Activated CD8-positive, alpha-beta memory T cell treated with anti-CD3 and anti-CD28 coated beads for 48 hours (primary cell): Measurements from ENCODE around the gene CPM.

Experiments used
- DNase-seq, 3 experiments: peaks; one replicate each; pipeline ENCODE4 v3.0.0-alpha.2; 2020; ENCODE audit warnings: low read depth in 2 of 3, low spot score in 2 of 3

CPM gene

DNA sequence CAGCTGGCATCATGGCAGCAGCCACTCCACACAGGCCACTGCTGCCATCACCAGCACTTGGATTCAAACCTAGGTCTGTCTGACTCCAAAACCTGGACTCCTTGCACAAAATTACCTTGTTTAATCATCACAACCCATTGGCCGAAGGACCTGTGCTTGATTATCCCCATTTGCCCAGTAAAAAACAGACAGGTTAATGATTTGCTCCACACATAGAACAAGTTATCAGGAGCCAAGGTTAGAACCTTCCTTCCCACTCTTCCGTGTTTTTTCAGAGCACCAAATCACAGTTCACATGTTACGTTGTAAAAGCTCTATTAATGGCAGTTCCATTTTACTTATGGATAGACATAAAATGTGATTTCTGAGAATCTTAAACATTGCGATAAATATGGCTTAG is 23.5 kb upstream of the CPM start:
- DNase-seq, result no peak

DNA sequence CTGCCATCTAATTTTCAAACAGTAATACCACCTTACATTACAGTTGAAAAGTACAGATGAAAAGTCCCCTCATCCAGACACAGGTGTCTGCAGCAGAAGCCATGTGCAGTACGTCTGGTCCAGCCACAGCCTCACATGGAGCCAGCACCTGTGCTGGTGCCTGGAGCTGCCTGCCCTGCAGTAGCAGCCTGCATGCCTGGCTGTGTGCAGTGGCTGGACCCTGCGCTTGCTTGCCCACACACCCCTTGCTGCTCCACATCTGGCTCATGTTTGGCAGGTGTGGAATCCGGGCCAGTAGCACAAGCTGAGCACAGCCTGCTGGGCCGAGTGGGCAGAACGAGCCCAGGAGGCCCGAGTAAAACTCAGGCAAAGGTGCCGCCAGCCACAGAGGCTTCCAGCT is 21.8 kb upstream of the CPM start:
- no peak for DNase-seq

DNA sequence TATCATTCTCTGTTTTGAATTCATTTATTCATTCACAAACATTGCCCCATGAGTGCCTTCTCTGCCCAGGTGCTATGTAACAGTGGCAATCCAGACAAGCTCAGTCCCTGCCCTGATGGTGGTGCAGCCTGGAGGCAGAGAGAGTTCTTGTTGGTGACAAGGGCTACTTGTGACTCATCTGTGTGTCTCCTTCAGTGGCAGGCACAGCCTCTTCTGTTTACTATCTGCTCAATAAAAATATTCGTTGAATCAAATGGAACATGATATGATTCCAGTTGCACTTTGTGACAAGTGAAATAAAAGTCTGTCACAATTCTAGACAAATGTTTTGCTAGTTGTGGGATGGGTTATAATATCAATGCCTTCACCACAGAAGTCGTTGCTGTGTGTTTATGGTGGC is 20.6 kb upstream of the CPM start:
- no peak for DNase-seq

- DNase-seq, result no peak
Observed at GRCh38 chr12:68951652-68952051, 18.7 kb upstream of the CPM start.

GRCh38 chr12:68950511-68950910 is 17.5 kb upstream of the CPM start:
- DNase-seq, result no peak

DNA sequence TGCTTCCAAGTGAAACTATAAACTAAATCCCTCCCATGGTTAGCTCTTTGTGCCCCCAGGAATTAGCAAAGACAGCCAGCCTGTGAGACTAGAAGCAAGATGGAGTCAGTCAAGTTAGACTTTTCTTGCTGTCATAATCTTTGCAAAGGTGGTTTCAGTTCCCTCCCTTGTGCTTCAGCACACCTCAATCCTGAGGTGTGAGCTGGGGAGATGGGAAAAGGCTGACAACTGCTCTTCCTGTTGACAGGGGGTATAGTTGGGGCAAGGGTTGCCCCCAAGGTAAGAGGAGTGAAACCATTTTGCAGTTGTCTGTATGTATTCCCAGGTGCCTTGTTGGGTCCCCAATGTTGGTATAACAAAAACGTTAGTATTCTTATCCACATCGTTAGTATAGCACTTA is 12.3 kb upstream of the CPM start:
- DNase-seq, result no peak

GRCh38 chr12:68944296-68945076 is 11.5 kb upstream of the CPM start:
- DNase-seq, result no peak

- DNase-seq, result no peak
Observed at GRCh38 chr12:68943848-68944247, 10.9 kb upstream of the CPM start.

- no peak for DNase-seq
Observed at GRCh38 chr12:68940731-68941130, 7.8 kb upstream of the CPM start.

DNA sequence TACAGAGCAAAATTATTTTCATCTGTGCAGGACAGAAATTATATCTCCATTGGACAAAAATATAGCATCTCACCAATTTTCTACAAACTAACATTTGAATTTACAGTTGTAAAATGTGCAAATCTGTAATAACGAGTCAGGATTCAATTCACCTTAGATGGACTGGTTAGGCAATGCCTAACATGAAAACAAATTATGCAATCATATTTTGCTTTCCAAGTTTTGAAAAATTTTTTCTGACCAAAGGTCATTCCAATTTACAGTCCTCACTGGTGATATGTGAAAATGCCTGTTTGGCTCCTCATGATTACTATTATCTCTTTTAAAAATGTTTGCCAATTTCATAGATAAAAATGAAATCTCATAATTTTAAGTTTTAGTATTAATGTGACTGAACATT is 6.5 kb upstream of the CPM start:
- no peak for DNase-seq

- DNase-seq, result no peak
Observed at GRCh38 chr12:68934392-68934791, 1.4 kb upstream of the CPM start.

GRCh38 chr12:68932128-68932960 is 627 bp downstream of the CPM start:
- peak in 1 of 3 experiments; percentile 3 for DNase-seq

DNA sequence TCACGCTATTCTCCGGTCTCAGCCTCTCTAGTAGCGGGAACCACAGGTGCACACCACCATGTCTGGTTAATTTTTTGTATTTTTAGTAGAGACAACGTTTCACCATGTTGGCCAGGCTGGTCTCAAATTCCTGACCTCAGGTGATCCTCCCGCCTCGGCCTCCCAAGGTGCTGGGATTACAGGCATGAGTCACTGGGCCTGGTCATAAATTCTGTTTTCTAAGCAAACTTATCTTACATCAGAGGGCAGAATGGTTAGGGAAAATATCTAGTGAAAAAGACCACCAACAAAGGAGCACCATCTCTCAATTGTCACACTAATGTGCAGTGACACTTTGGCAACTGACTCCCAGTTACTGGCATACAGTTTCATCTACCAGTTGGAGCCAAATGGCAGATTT is 2.8 kb downstream of the CPM start:
- no peak for DNase-seq

DNA sequence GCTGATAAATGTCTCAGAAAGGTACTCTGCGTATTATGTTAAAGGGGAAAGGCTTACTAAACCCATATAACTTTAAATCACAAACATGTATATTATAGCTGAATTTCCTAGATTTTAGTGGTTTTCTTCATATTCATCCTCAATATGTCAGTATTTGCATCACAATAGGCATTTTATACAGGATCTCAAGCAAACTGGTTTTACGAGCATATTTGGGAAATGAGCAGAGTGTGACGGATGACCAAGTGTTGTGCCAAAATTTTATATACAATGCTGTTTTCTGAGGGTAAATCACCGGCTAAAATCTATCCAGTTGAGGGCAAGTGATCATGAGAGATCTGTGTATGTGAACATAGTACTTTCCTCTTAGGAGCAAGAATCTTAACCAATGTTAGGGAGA is 8.4 kb downstream of the CPM start:
- DNase-seq, result no peak

GRCh38 chr12:68919581-68920239 is 13.3 kb downstream of the CPM start:
- no peak for DNase-seq

- no peak for DNase-seq
Observed at GRCh38 chr12:68918960-68919359, 14.0 kb downstream of the CPM start.

DNA sequence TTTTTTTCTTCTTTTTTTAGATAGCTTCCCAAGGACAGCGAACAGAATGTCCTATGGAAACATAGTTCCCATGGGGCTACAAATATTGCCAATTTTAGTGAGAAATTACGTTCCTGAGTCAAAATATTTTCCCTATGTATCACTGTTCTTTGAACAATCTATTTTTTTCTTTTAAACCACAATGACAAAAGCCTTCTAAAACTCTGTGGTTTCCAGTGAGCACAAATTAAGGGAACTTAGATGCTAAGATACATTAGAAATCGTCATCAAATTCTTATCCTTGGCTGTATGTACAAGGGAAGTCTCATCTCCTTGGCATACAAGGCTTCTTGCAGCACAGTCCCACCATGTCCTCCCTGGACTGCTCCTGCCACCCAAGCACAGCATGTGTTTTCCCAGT is 17.9 kb downstream of the CPM start:
- DNase-seq, result no peak

DNA sequence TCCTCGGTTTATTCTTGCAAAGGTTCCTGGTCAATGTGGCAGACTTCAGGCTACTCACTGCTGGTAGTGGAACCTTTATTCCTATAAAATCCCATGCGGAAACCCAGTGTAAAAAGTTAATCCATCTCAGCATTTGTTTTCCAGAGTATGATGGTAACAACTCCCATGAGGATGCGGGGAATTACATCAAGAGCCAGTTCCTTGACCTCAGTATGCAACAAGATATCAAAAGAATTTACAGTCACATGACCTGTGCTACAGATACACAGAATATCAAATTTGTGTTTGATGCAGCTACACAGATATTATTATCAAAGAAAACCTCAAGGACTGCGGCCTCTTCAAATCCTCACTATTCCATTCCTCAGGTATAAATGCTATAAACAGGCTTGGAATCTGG is 19.3 kb downstream of the CPM start:
- DNase-seq, result no peak

- DNase-seq, result no peak
Observed at GRCh38 chr12:68912916-68913315, 20.1 kb downstream of the CPM start.

GRCh38 chr12:68911197-68911718 is 21.7 kb downstream of the CPM start:
- DNase-seq, result no peak

- no peak for DNase-seq
Observed at GRCh38 chr12:68910128-68910527, 22.8 kb downstream of the CPM start.

GRCh38 chr12:68908076-68908475 is 24.9 kb downstream of the CPM start:
- no peak for DNase-seq
